ENCODE measurements around the gene ADPRHL1. TPM values are rescaled to one million over a fixed set of nuclear protein-coding genes. Genes with fewer than 3 reads are reported as not detected.
"Not testable (repeated sequence)": the region's sequence is repeated elsewhere in the genome, so short reads cannot be mapped to it uniquely, and the experiment has no call there.

The ADPRHL1 gene
- total and polyA plus RNA-seq, 2 donors (not counting 3 experiments of a cell fraction or from before 2014, with no cell fraction given): 0.52 to 0.97 TPM

DNA sequence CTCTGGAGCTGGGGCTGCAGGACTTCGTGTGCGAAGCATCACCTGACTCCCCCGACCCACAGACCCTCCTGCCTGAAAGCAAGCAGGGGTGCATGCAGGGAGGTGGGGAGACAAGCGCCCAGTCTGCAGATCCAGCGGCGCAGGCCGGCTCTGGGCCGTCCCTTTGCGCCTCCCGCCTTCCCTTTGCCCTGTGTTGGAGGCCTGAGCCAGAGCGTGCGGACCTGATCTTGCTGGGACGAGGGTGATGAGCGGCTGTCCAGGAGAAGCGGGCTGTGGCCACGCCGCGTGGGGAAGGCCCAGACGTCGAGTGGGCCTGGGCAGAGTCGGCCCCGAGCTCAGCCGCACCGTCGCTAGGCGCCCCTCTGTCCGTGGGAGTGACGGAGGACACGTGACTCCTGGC is 84.1 kb downstream of the ADPRHL1 start:
- no peak overlapping the region for H2AFZ ChIP-seq (ENCODE audit: low read depth, low read length)
- H3K36me3 ChIP-seq (ENCODE audit: control insufficient read depth in 2 of 2, extremely low read depth in 1 of 2, insufficient read depth in 2 of 2, low read length in 2 of 2): no peaks in the 10 kb centered on the region
- H3K4me1 ChIP-seq (ENCODE audit: control insufficient read depth, extremely low read depth, insufficient read depth, low read length): no peaks in the 10 kb centered on the region
- H3K4me3 ChIP-seq (replicated peaks in 1 of 3; ENCODE audit: insufficient read depth in 1 of 3, low read depth in 1 of 3, low read length in 3 of 3): no peak overlapping the region
- no peaks in the 10 kb centered on the region for H3K79me2 ChIP-seq (ENCODE audit: control insufficient read depth, insufficient read depth, low read length)
- no peak overlapping the region for H3K27ac ChIP-seq (ENCODE audit: insufficient read depth, low read depth, low read length)
- POLR2A ChIA-PET: no interaction called here
- FAIRE-seq (no peak), DNase-seq (ENCODE audit: low read depth, low spot score) (no peak)
- H3K4me2 ChIP-seq (ENCODE audit: insufficient read depth, low read length): no peak overlapping the region
- H3K9me1 ChIP-seq (replicated peaks; ENCODE audit: control insufficient read depth, extremely low read depth, insufficient read depth, low read length): no peaks in the 10 kb centered on the region
- no peak overlapping the region for H3K9ac ChIP-seq (replicated peaks; ENCODE audit: extremely low read depth, insufficient read depth, low read length)
- H3K27me3 ChIP-seq (ENCODE audit: control insufficient read depth in 2 of 2, insufficient read depth in 2 of 2, low read length in 2 of 2): no peaks in the 10 kb centered on the region
- H4K20me1 ChIP-seq (replicated peaks; ENCODE audit: control insufficient read depth, extremely low read depth, insufficient read depth, low read length): no peaks in the 10 kb centered on the region
- dilution Hi-C loops (cut with MboI; ENCODE audit: extremely low pct_ligation_motif_present, low sequenced_read_pairs) (no loop called here), intact Hi-C loops (cut with micrococcal nuclease) (no loop called here)
- CTCF ChIA-PET: no interaction called here
- no TSS peak for BruUV-seq (replicated peaks)
- no peaks in the 10 kb centered on the region for H3K9me3 ChIP-seq (replicated peaks; ENCODE audit: control insufficient read depth, insufficient read depth, low read length)
- TF ChIP-seq, protein P1, sequence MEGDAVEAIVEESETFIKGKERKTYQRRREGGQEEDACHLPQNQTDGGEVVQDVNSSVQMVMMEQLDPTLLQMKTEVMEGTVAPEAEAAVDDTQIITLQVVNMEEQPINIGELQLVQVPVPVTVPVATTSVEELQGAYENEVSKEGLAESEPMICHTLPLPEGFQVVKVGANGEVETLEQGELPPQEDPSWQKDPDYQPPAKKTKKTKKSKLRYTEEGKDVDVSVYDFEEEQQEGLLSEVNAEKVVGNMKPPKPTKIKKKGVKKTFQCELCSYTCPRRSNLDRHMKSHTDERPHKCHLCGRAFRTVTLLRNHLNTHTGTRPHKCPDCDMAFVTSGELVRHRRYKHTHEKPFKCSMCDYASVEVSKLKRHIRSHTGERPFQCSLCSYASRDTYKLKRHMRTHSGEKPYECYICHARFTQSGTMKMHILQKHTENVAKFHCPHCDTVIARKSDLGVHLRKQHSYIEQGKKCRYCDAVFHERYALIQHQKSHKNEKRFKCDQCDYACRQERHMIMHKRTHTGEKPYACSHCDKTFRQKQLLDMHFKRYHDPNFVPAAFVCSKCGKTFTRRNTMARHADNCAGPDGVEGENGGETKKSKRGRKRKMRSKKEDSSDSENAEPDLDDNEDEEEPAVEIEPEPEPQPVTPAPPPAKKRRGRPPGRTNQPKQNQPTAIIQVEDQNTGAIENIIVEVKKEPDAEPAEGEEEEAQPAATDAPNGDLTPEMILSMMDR (IDR thresholded peaks at IDR 0.05; ENCODE audit: extremely low read depth in 1 of 2, insufficient read depth in 1 of 2, low read depth in 1 of 2, low read length in 2 of 2): no peak
- TF ChIP-seq FOS (IDR thresholded peaks at IDR 0.05; ENCODE audit: borderline replicate concordance, insufficient read depth, low read length) (no peak), POLR2A (IDR thresholded peaks at IDR 0.05; ENCODE audit: low read depth, low read length) (no peak), EZH2 (IDR thresholded peaks at IDR 0.05; ENCODE audit: borderline replicate concordance, low read depth, low read length, severe bottlenecking) (no peak), GATA2 (IDR thresholded peaks at IDR 0.05; ENCODE audit: insufficient read depth, insufficient read length, low read depth, low read length) (no peak), MAX (IDR thresholded peaks at IDR 0.05; ENCODE audit: insufficient read depth, insufficient read length) (no peak), POLR2AphosphoS5 (IDR thresholded peaks at IDR 0.05; ENCODE audit: insufficient read depth, low read depth, low read length) (no peak), JUN (IDR thresholded peaks at IDR 0.05; ENCODE audit: borderline replicate concordance, insufficient read depth, insufficient read length, low read depth) (no peak), MYC (IDR thresholded peaks at IDR 0.05; ENCODE audit: low read depth, low read length) (no peak)

DNA sequence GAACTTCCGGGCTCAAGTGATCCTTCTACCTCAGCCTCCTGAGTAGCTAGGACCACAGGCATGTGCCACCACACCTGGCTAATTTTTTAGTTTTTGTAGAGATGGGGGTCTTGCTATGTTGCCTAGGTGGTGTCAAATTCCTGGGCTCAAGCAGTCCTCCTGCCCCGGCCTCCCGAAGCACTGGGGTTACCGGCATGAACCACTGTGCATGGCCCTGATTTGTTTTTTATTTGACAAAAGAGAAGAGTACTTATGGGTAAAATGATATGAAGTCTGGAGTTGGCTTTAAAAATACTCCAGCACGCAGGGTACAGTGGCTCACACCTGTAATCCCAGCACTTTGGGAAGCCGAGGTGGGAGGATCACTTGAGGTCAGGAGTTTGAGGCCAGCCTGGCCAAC is 84.9 kb downstream of the ADPRHL1 start:
- BruUV-seq (replicated peaks); CTCF ChIA-PET; H3K9me1 ChIP-seq (replicated peaks; ENCODE audit: control insufficient read depth, extremely low read depth, insufficient read depth, low read length); H3K36me3 ChIP-seq (ENCODE audit: control insufficient read depth in 2 of 2, extremely low read depth in 1 of 2, insufficient read depth in 2 of 2, low read length in 2 of 2); H3K27me3 ChIP-seq (ENCODE audit: control insufficient read depth in 2 of 2, insufficient read depth in 2 of 2, low read length in 2 of 2); H3K27ac ChIP-seq (ENCODE audit: insufficient read depth, low read depth, low read length); H4K20me1 ChIP-seq (replicated peaks; ENCODE audit: control insufficient read depth, extremely low read depth, insufficient read depth, low read length); dilution Hi-C loops (cut with MboI; ENCODE audit: extremely low pct_ligation_motif_present, low sequenced_read_pairs); H3K9me3 ChIP-seq (replicated peaks; ENCODE audit: control insufficient read depth, insufficient read depth, low read length); H3K4me3 ChIP-seq (replicated peaks in 1 of 3; ENCODE audit: insufficient read depth in 1 of 3, low read depth in 1 of 3, low read length in 3 of 3); H2AFZ ChIP-seq (ENCODE audit: low read depth, low read length); intact Hi-C loops (cut with micrococcal nuclease); POLR2A ChIA-PET; H3K4me1 ChIP-seq (ENCODE audit: control insufficient read depth, extremely low read depth, insufficient read depth, low read length); H3K79me2 ChIP-seq (ENCODE audit: control insufficient read depth, insufficient read depth, low read length); H3K9ac ChIP-seq (replicated peaks; ENCODE audit: extremely low read depth, insufficient read depth, low read length); DNase-seq (ENCODE audit: low read depth, low spot score); H3K4me2 ChIP-seq (ENCODE audit: insufficient read depth, low read length); FAIRE-seq: not testable (repeated sequence)

Measured in endothelial cell of umbilical vein (primary cell).